Prostate gland (tissue), 2 donors: ENCODE results near the gene ZNF91. TPM values are rescaled to one million over a fixed set of nuclear protein-coding genes. Genes with fewer than 3 reads are reported as not detected.
"Not testable (repeated sequence)": the region's sequence is repeated elsewhere in the genome, so short reads cannot be mapped to it uniquely, and the experiment has no call there.

Experiments used
- DNase-seq: peaks from one replicate; pipeline ENCODE4 v3.0.0-alpha.2; 2019; ENCODE audit warnings: low spot score
- H3K27ac ChIP-seq, 2 donors: fragments of 200-600 bp; sonication (generic); 2 replicates each; pipeline ENCODE4 v1.5.1; 2017 to 2019
- H3K27me3 ChIP-seq: fragments of 200-600 bp; sonication (generic); replicated peaks from 2 replicates; pipeline ENCODE4 v1.5.1; 2019; ENCODE audit not compliant: insufficient read depth
- H3K36me3 ChIP-seq, 2 donors: fragments of 200-600 bp; sonication (generic); 1 replicate in 1 of 2; 2 replicates in 1 of 2; pipeline versions ENCODE4 v1.5.1 to v1.8.1; 2017 to 2019
- H3K4me1 ChIP-seq: fragments of 200-600 bp; sonication (generic); replicated peaks from 2 replicates; pipeline ENCODE4 v1.5.1; 2019
- H3K4me3 ChIP-seq, 2 donors: fragments of 200-600 bp; sonication (generic); 2 replicates each; pipeline ENCODE4 v1.5.1; 2017 to 2019
- H3K9me3 ChIP-seq: fragments of 200-600 bp; sonication (generic); 2 replicates; pipeline ENCODE4 v1.5.1; 2017
- CTCF ChIP-seq, 4 experiments: fragments of 200-600 bp in 2 of 4; fragments of 450-650 bp in 2 of 4; sonication (generic) in 2 of 4; IDR thresholded peaks; 1 replicate in 3 of 4; 2 replicates in 1 of 4; pipeline ENCODE4 v1.5.1; 2016 to 2019; ENCODE audit warnings: antibody characterized with exemption in 4 of 4, mild to moderate bottlenecking in 2 of 4, moderate library complexity in 2 of 4
- POLR2A ChIP-seq: fragments of 450-650 bp; IDR thresholded peaks from one replicate; pipeline ENCODE4 v1.6.1; 2016; ENCODE audit warnings: antibody characterized with exemption, mild to moderate bottlenecking
- POLR2AphosphoS5 ChIP-seq: sonication (generic); formaldehyde crosslinking; IDR thresholded peaks from one replicate; pipeline ENCODE4 v1.6.1; 2017; ENCODE audit warnings: antibody characterized with exemption
- WGBS: methylation state at CpG from one replicate; pipeline ENCODE4 v1.1.5; 2018; 5-methylcytosine and 5-hydroxymethylcytosine counted together
- intact Hi-C: fragments of 100-400 bp; cut with DNase I; formaldehyde crosslinking; loops from one replicate; pipeline ENCODE4 v1.14.2; 2022
- total RNA-seq, 2 donors: library from RNA; depleted of rRNA; stranded (reverse); fragments of >200 nt; gene quantifications; one replicate each; pipeline ENCODE4 v1.1.0, GENCODE V29; 2016

Gene ZNF91
- total RNA-seq, 2 donors from 2014 or later: 70.4 to 97.8 TPM

GRCh38 chr19:23381114-23381513 lies 14.2 kb downstream of the ZNF91 start:
- no peaks in the 10 kb centered on the region for H3K4me1 ChIP-seq
- no peaks in the 10 kb centered on the region for H3K9me3 ChIP-seq
- no peaks in the 10 kb centered on the region for H3K27me3 ChIP-seq
- H3K36me3 ChIP-seq: no peaks in the 10 kb centered on the region
- H3K4me3 ChIP-seq: no peak overlapping the region
- no peak for TF ChIP-seq POLR2AphosphoS5
- TF ChIP-seq CTCF (IDR thresholded peaks at IDR 0.05): no peak
- TF ChIP-seq POLR2A: no peak
- intact Hi-C loops: no loop called here
- DNase-seq: no peak
- H3K27ac ChIP-seq: no peak overlapping the region

GRCh38 chr19:23379671-23380070 lies 15.6 kb downstream of the ZNF91 start:
- H3K36me3 ChIP-seq, H3K27me3 ChIP-seq, H3K27ac ChIP-seq, DNase-seq, H3K4me3 ChIP-seq, intact Hi-C loops, H3K9me3 ChIP-seq, H3K4me1 ChIP-seq: not testable (repeated sequence)
- WGBS: 85% methylated on average over 4 of the region's 4 CpGs

GRCh38 chr19:23378948-23379347 lies 16.3 kb downstream of the ZNF91 start:
- H3K4me3 ChIP-seq: no peak overlapping the region
- DNase-seq: no peak
- 82% methylated on average over 1 of the region's 1 CpG for WGBS
- no peaks in the 10 kb centered on the region for H3K27me3 ChIP-seq
- H3K36me3 ChIP-seq: no peaks in the 10 kb centered on the region
- intact Hi-C loops: no loop called here
- H3K4me1 ChIP-seq: no peaks in the 10 kb centered on the region
- H3K27ac ChIP-seq: no peak overlapping the region
- TF ChIP-seq POLR2AphosphoS5 (no peak), CTCF (IDR thresholded peaks at IDR 0.05) (no peak), POLR2A (no peak)
- no peaks in the 10 kb centered on the region for H3K9me3 ChIP-seq

- TF ChIP-seq POLR2A: no peak
- TF ChIP-seq CTCF (IDR thresholded peaks at IDR 0.05): no peak
- TF ChIP-seq POLR2AphosphoS5: no peak
- H3K36me3 ChIP-seq: no peaks in the 10 kb centered on the region
- no peak overlapping the region for H3K27ac ChIP-seq
- H3K27me3 ChIP-seq: no peaks in the 10 kb centered on the region
- H3K9me3 ChIP-seq: no peaks in the 10 kb centered on the region
- intact Hi-C loops: no loop called here
- no peak for DNase-seq
- no peak overlapping the region for H3K4me3 ChIP-seq
- H3K4me1 ChIP-seq: no peaks in the 10 kb centered on the region
Measured at GRCh38 chr19:23377276-23377675, 18.0 kb downstream of the ZNF91 start.

GRCh38 chr19:23366437-23366836 lies 28.8 kb downstream of the ZNF91 start:
- intact Hi-C loops: no loop called here
- H3K9me3 ChIP-seq: peaks cover 3% of the 10 kb centered on the region
- H3K4me3 ChIP-seq: no peak overlapping the region
- no peak overlapping the region for H3K27ac ChIP-seq
- 97% methylated on average over 4 of the region's 4 CpGs for WGBS
- peaks cover 5 to 11% of the 10 kb centered on the region in 2 donors for H3K36me3 ChIP-seq
- H3K27me3 ChIP-seq: no peaks in the 10 kb centered on the region
- TF ChIP-seq CTCF (IDR thresholded peaks at IDR 0.05): no peak
- TF ChIP-seq POLR2AphosphoS5: no peak
- TF ChIP-seq POLR2A: no peak
- H3K4me1 ChIP-seq: no peaks in the 10 kb centered on the region
- no peak for DNase-seq

GRCh38 chr19:23366031-23366430 lies 29.2 kb downstream of the ZNF91 start:
- DNase-seq, H3K9me3 ChIP-seq, H3K4me3 ChIP-seq, H3K27ac ChIP-seq, H3K4me1 ChIP-seq, intact Hi-C loops, H3K27me3 ChIP-seq: not testable (repeated sequence)
- H3K36me3 ChIP-seq: peaks cover 5 to 11% of the 10 kb centered on the region in 2 donors
- 98% methylated on average over 18 of the region's 18 CpGs for WGBS
